SJSA1 (cell line): ENCODE results near the gene PAXIP1. TPM values are rescaled to one million over a fixed set of nuclear protein-coding genes. Genes with fewer than 3 reads are reported as not detected.
"Not testable (repeated sequence)": the region's sequence is repeated elsewhere in the genome, so short reads cannot be mapped to it uniquely, and the experiment has no call there.

ENCODE experiments used
- DNase-seq, 2 experiments: peaks; one replicate each; pipeline ENCODE4 v3.0.0-alpha.2; 2015 to 2020; ENCODE audit warnings: low spot score in 2 of 2, low read depth in 1 of 2
- H3K27ac ChIP-seq: fragments of 250-450 bp; sonication (Bioruptor Pico); 2 replicates; pipeline ENCODE4 v1.5.1; 2020; ENCODE audit warnings: mild to moderate bottlenecking, moderate library complexity
- H3K27me3 ChIP-seq: fragments of 250-450 bp; sonication (Bioruptor Pico); replicated peaks from 2 replicates; pipeline ENCODE4 v1.5.1; 2020; ENCODE audit warnings: mild to moderate bottlenecking, moderate library complexity
- H3K36me3 ChIP-seq: fragments of 250-450 bp; sonication (Bioruptor Pico); 2 replicates; pipeline ENCODE4 v1.5.1; 2020; ENCODE audit warnings: mild to moderate bottlenecking
- H3K4me1 ChIP-seq: fragments of 250-450 bp; sonication (Bioruptor Pico); replicated peaks from 2 replicates; pipeline ENCODE4 v1.6.1; 2021; ENCODE audit warnings: mild to moderate bottlenecking
- H3K4me3 ChIP-seq: fragments of 250-450 bp; sonication (Bioruptor Pico); 2 replicates; pipeline ENCODE4 v1.5.1; 2020; ENCODE audit warnings: mild to moderate bottlenecking
- H3K9me3 ChIP-seq: fragments of 250-450 bp; sonication (Bioruptor Pico); replicated peaks from 2 replicates; pipeline ENCODE4 v1.5.1; 2020; ENCODE audit warnings: mild to moderate bottlenecking
- total RNA-seq: library from RNA; depleted of rRNA; stranded (reverse); fragments of >200 nt; shearing (Covaris generic); gene quantifications from 2 replicates; pipeline ENCODE4 v1.2.3, GENCODE V29; 2014

PAXIP1 gene
- total RNA-seq, 1 experiment from 2014 or later: 12.7 TPM

GRCh38 chr7:154950960-154951359 is 52.0 kb downstream of the PAXIP1 start:
- no peak overlapping the region for H3K27ac ChIP-seq
- H3K27me3 ChIP-seq: no peaks in the 10 kb centered on the region
- no peak for DNase-seq
- no peak overlapping the region for H3K4me3 ChIP-seq
- H3K4me1 ChIP-seq: no peaks in the 10 kb centered on the region
- H3K9me3 ChIP-seq: no peaks in the 10 kb centered on the region
- H3K36me3 ChIP-seq: peaks cover 66% of the 10 kb centered on the region

DNA sequence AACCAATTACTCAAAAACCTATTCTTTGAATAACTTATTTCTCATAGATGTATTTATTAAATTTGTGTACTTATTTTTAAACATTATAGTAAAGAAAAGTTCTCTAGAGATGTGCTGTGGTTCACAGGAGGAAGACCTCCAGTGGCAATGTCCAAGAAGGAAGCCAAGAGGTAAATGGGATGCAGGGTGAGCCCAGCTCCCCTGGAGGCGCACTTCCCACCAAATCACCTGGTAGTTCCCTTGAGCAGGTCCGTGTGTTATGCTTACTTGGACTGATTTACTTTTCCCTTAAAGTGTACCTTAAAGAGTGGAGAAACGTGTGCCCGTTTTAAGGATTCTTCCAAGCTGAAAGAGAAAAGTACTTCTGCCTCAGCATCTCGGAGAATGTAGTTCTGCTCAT is 55.3 kb downstream of the PAXIP1 start:
- H3K4me3 ChIP-seq: no peak overlapping the region
- H3K9me3 ChIP-seq: no peaks in the 10 kb centered on the region
- no peak overlapping the region for H3K27ac ChIP-seq
- H3K36me3 ChIP-seq: peaks cover 50% of the 10 kb centered on the region
- H3K4me1 ChIP-seq: no peaks in the 10 kb centered on the region
- no peaks in the 10 kb centered on the region for H3K27me3 ChIP-seq
- no peak for DNase-seq

- Histone ChIP-seq H3K9me3 (no peaks in the 10 kb centered on the region), H3K27me3 (no peaks in the 10 kb centered on the region), H3K36me3 (peaks cover 42% of the 10 kb centered on the region), H3K4me3 (no peak overlapping the region), H3K4me1 (no peaks in the 10 kb centered on the region), H3K27ac (no peak overlapping the region)
- DNase-seq: no peak
These were observed 56.8 kb downstream of the PAXIP1 start for GRCh38 chr7:154946166-154946565.

- Histone ChIP-seq H3K4me3 (no peak overlapping the region), H3K27me3 (no peaks in the 10 kb centered on the region), H3K4me1 (no peaks in the 10 kb centered on the region), H3K27ac (no peak overlapping the region), H3K9me3 (no peaks in the 10 kb centered on the region), H3K36me3 (peaks cover 25% of the 10 kb centered on the region)
- no peak for DNase-seq
These were observed 59.0 kb downstream of the PAXIP1 start for GRCh38 chr7:154943906-154944305.

- Histone ChIP-seq H3K9me3 (no peaks in the 10 kb centered on the region), H3K27me3 (no peaks in the 10 kb centered on the region; the same call in 1 of the 2 replicates), H3K36me3 (peaks cover 19% of the 10 kb centered on the region), H3K27ac (no peak overlapping the region), H3K4me1 (no peaks in the 10 kb centered on the region), H3K4me3 (no peak overlapping the region)
- no peak for DNase-seq
These were observed 60.2 kb downstream of the PAXIP1 start for GRCh38 chr7:154942691-154943090.

GRCh38 chr7:154937837-154938236 is 65.1 kb downstream of the PAXIP1 start:
- Histone ChIP-seq H3K27ac (no peak overlapping the region), H3K4me1 (no peaks in the 10 kb centered on the region), H3K36me3 (0 out of 2 replicates have a peak, but pooled peaks cover 2% of the 10 kb centered on the region), H3K4me3 (no peak overlapping the region), H3K27me3 (no peaks in the 10 kb centered on the region; the same call in 1 of the 2 replicates), H3K9me3 (peaks cover 18% of the 10 kb centered on the region)
- no peak for DNase-seq

GRCh38 chr7:154934353-154934952 is 68.5 kb downstream of the PAXIP1 start:
- peaks cover 18% of the 10 kb centered on the region for H3K9me3 ChIP-seq
- H3K4me3 ChIP-seq, H3K27me3 ChIP-seq, H3K36me3 ChIP-seq, DNase-seq, H3K27ac ChIP-seq, H3K4me1 ChIP-seq: not testable (repeated sequence)

DNA sequence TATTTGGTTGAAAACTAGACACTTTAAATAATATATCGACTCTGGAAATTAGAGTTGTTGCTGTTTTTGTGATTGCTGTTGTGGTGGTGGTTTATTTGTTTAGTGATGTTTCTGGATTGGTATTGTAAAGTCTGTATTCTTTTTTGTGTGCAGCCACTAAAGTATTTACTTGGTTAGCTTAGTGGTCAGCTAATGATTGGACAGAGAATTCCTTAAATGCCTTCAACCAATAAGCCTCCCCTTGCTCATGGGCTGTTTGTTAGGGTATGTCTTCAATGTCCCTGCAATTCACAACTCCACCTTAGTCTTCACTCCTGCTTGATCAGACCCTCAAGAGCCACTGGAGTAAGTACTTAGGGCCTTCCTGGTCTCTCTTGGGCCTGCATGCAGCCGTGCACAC is 71.0 kb downstream of the PAXIP1 start:
- no peak overlapping the region for H3K27ac ChIP-seq

DNA sequence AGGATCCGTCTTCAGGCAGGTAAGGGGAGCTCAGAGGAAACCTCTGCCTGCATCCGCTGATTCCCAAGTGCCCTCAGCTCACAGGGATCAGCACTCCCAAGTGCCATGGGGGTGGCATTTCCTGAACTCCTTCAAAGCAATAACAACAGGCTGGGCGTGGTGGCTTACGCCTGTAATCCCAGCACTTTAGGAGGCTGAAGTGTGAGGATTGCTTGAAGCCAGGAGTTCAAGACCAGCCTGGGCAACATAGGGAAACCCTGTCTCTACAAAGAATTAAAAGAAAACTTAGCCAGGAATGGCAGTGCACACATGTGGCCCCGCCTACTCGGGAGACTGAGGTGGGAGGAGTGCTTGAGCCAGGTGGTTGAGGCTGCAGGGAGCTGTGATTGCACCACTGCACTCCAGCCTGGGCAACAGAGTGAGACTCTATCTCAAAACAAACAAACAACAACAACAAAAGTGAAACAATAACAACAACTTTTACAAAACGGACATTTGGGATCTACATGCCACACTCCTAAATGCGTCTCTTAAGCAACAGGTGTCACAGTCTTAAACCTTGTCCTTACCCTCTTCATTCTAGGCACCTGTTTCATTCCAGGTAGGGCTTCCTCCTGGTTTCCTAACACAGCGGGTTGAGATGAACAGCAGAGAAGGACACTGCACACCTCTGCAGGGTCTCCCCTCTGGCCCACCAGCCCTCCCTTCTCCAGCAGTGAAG is 73.8 kb downstream of the PAXIP1 start:
- Histone ChIP-seq H3K27me3 (no peaks in the 10 kb centered on the region), H3K27ac (peak overlapping the region; percentile 33), H3K4me3 (peak overlapping the region; percentile 44)

More for the DNA sequence above, 71.0 kb downstream of the PAXIP1 start:
- peaks cover 18% of the 10 kb centered on the region for H3K9me3 ChIP-seq
- H3K4me1 ChIP-seq: peaks cover 10% of the 10 kb centered on the region
- no peak overlapping the region for H3K4me3 ChIP-seq
- H3K36me3 ChIP-seq: 0 out of 2 replicates have a peak, but pooled peaks cover 2% of the 10 kb centered on the region
- no peaks in the 10 kb centered on the region for H3K27me3 ChIP-seq
- peak in 1 of 2 experiments; percentile 62 for DNase-seq

DNA sequence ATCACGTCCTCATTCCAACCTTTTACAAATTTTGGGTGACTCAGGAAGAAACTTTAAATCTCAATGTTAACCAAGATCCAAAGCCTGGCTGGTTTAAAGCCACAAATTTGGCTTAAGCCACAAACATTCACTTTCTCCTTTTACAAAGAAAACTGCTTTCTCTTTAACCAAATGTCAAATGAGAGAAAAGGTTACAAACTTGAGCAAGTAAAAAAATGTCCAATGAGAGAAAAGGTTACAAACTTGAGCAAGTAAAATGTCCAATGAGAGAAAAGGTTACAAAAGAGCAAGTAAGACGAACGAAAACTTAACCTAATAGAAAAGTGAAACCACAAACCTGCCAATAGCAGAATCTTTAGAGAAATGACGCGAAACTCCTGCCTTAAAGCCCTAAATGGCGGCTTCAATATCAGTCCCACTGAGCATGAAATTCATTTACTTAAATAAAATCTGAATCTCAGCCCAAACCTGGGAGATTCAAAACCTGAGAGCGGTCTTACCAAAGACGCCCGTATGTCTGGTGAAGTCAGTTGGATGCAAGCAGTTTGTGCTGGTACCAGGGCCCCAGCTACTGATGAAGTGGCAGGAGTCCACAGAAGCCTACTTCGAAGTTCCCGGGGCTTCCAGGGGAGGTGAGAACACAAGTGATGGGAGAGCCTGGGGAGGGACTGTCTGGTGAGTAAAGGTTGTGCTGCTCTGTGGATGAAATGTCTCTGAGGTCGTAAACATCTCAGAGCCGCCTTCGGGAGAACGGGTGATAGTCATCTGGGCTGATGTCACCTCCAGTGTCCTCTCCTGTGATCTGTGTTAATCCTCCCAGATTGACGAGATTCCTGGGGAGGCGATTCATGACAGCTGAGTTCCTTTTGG is 74.6 kb downstream of the PAXIP1 start:
- H3K4me3 ChIP-seq: peak overlapping the region; percentile 44
- no peaks in the 10 kb centered on the region for H3K27me3 ChIP-seq
- no peaks in the 10 kb centered on the region for H3K9me3 ChIP-seq
- H3K27ac ChIP-seq: peak overlapping the region; percentile 33
- no peaks in the 10 kb centered on the region for H3K36me3 ChIP-seq
- peaks cover 10% of the 10 kb centered on the region for H3K4me1 ChIP-seq
- peak in 1 of 2 experiments; percentile 94 for DNase-seq

More for the DNA sequence above, 73.8 kb downstream of the PAXIP1 start:
- Histone ChIP-seq H3K9me3 (peaks cover 5% of the 10 kb centered on the region), H3K4me1 (peaks cover 10% of the 10 kb centered on the region), H3K36me3 (0 out of 2 replicates have a peak, but pooled peaks cover 2% of the 10 kb centered on the region)
- DNase-seq: no peak

DNA sequence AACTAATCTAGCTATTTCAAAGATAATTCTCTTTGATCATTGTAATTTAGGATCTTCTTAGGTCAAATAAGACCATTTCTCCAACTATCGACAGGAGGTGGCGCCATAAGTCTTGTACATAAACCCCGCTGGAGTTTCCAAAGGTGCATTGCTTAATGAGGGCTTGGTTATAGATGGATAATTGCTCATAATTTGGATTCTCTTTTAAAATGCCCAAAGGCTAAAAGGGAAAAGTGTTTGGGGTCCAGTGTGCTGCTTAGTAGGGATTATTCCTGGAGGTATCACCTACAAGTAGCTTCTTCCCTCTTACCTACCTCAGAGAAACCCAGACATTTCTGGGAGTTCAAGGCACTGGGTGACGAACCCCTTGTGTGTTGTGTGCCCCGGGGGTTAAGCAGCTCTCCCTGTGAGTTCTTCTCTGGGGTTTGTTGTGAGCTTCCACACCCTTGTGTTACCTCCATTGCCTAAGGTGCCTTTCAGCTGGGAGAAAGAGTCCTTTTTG is 75.2 kb downstream of the PAXIP1 start:
- Histone ChIP-seq H3K4me3 (peak overlapping the region; percentile 44), H3K9me3 (no peaks in the 10 kb centered on the region), H3K27me3 (no peaks in the 10 kb centered on the region), H3K27ac (no peak overlapping the region), H3K4me1 (peaks cover 10% of the 10 kb centered on the region), H3K36me3 (no peaks in the 10 kb centered on the region)
- DNase-seq: peak; percentile 67 to 76

DNA sequence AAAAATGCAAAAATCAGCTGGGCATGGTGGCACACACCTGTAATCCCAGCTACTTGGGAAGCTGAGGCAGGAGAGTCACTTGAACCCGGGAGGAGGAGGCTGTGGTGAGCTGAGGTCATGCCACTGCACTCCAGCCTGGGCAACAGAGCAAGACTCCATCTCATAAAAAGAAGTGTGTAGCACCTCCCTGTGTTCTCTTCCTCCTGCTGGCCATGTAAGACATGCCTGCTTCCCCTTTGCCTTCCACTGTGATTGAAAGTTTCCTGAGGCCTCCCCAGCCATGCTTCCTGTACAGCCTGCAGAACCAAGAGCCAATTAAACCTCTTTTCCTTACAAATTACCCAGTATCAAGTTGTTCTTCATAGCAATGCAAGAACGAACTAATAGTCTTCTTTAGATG is 80.5 kb downstream of the PAXIP1 start:
- not testable (repeated sequence) for H3K4me1 ChIP-seq, H3K9me3 ChIP-seq, H3K4me3 ChIP-seq, H3K27me3 ChIP-seq, H3K36me3 ChIP-seq, H3K27ac ChIP-seq
- DNase-seq: peak in 1 of 2 experiments; percentile 5

DNA sequence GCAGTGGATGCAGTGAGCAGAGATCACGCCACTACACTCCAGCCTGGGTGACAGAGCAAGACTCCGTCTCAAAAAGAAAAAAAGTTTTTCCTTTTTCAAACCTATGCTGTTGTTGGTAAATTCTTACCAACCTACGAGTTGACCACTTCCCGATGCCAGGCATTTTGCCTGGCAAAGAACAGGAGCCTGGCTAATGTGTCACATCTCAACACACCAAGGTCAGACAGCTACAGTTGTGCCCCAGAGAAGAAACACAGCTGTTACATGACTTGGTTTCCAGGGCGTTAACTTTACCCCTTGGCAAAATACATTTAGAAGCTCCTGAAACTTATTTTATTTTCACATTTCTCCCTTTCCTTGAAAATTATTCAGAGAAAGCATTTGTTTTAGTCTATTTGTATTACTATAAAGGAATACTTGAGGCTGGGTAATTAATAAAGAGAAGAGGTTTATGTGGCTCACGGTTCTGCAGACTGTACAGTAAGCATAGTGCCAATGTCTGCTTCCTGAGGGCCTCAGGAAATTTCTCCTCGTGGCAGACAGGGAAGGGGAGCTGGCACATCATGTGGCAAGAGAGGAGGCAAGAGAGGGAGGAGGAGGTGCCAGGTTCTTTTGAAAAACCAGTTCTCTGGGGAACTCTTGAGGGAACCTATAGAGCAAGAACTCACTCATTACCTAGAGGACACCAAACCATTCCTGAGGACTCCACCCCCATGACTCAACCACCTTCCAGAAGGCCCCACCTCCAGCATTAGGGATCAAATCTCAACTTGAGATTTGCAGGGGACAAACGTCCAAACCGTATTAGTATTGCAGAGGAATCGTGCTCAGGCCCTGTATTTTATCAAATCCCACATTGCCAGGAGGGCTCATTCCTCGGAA is 83.3 kb downstream of the PAXIP1 start:
- H3K4me1 ChIP-seq: no peaks in the 10 kb centered on the region
- DNase-seq: peak in 1 of 2 experiments; percentile 5
- no peak overlapping the region for H3K27ac ChIP-seq
- H3K9me3 ChIP-seq: no peaks in the 10 kb centered on the region
- H3K27me3 ChIP-seq: no peaks in the 10 kb centered on the region; the same call in 1 of the 2 replicates
- no peaks in the 10 kb centered on the region for H3K36me3 ChIP-seq
- H3K4me3 ChIP-seq: no peak overlapping the region
